GM11168 (cell line): Measurements from ENCODE around the gene CELA3A.
"Not testable (repeated sequence)": the region's sequence is repeated elsewhere in the genome, so short reads cannot be mapped to it uniquely, and the experiment has no call there.

Source experiments
- in situ Hi-C: fragments of 300-500 bp; cut with MboI; formaldehyde crosslinking; loops from one replicate; pipeline ENCODE4 v1.12.0; 2022; ENCODE audit warnings: low sequenced_read_pairs; ENCODE audit not compliant: unreplicated experiment

CELA3A gene

GRCh38 chr1:21980515-21981220 lies 20.8 kb upstream of the CELA3A start:
- in situ Hi-C loops = not testable (repeated sequence)

DNA sequence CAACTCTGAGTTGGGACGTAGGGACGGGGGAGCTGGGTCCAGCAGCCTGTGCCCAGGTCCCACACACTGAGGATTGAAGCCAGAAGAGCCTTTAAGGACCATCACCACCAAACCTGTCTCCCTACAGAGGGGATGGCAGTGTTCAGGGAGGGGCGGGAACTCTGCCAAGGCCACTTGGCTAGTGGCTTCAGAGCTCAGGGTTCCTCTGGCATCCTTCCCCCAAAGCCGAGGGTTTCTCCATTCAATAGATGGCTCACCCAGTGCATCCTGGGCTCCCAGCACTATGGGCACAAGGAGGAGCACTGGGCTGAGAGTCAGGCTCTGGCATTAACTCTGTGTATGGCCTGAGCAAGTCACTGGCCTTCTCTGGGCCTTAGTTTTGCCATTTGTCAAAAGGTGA lies 20.2 kb upstream of the CELA3A start:
- in situ Hi-C loops = not testable (repeated sequence)

DNA sequence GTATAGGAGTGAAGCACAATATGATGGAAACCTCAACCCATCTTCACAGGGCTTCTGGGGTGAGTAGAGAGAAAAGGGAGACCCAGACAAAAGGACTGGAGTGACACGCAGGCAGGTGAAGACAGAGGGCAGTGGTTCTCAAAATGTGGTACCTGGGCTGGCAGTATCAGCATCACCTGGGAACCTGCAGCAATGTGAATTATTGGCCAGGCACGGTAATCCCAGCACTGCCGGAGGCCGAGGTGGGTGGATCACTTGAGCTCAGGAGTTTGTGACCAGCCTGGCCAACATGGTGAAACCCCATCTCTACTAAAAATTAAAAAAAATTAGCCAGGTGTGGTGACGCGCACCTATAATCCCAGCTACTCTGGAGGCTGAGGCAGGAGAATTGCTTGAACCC lies 19.3 kb upstream of the CELA3A start:
- in situ Hi-C loops = not testable (repeated sequence)

DNA sequence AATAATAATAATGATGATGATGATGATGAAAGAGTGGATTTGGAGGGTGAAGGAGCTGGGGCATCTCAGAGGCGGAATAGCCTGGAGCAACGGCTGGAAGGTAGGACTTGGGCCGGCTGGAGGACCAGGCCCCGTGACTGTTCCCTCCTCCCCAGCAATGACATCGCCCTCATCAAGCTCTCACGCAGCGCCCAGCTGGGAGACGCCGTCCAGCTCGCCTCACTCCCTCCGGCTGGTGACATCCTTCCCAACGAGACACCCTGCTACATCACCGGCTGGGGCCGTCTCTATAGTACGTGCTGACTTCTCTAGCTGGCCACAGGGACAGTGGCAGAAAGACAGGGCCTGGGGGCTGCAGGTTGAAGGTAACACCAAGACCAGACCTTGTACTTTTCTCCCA lies 17.9 kb upstream of the CELA3A start:
- in situ Hi-C loops = not testable (repeated sequence)

DNA sequence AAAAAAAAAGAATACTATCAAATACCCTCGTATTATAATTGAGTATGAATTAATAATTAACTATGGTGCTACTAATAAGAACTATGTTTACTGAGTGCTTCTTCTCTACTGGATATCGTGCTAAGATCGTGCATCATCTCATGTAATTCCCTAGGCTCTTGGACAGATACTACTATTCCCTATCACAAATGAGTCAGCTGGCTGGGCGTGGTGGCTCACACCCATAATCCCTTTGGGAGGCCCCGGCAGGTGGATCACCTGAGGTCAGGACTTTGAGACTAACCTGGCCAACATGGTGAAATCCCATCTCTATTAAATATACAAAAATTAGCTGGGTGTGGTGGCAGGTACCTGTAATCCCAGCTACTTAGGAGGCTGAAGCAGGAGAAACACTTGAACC lies 15.6 kb upstream of the CELA3A start:
- in situ Hi-C loops = not testable (repeated sequence)

DNA sequence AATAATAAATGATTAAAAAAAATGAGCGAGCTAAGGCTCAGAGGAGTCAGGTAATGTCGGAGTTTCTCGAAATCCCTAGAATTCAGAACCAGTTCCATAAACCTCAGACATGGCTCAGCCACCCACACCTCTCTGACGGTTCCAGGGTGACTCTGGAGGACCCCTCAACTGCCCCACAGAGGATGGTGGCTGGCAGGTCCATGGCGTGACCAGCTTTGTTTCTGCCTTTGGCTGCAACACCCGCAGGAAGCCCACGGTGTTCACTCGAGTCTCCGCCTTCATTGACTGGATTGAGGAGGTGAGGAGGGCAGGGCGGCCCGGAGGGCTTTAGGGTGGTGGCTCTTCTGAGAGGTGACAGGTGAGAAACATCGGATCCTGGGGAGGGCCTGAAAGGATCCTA lies 15.1 kb upstream of the CELA3A start:
- in situ Hi-C loops = not testable (repeated sequence)

DNA sequence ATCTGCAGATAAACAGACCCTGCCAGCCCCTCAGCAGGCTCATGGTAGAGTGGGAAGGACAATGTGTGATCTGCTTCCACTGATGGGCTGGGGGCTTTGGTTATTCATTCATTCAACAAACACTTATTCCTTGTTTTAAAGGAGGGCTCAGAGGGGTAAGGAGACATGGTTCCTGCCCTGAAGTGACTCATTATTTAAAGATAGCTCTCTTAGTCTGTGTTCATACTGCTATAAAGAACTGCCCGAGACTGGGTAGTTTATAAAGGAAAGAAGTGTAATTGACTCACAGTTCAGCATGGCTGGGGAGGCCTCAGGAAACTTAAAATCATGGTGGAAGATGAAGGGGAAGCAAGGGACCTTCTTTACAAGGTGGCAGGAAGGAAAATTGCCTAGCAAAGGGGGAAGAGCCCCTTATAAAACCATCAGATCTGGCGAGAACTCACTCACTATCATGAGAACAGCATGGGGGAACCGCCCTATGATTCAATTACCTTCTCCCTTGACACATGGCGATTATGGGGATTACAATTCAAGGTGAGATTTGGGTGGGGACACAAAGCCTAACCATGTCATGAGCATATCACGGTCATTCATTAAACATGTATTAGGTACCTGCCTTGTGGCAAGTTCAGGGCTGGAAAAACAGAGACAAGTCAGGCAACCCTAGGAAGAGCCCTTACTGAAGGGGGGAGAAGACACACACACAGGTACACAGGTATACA lies 11.6 kb upstream of the CELA3A start:
- in situ Hi-C loops = not testable (repeated sequence)

GRCh38 chr1:21992186-21992585 lies 9.3 kb upstream of the CELA3A start:
- in situ Hi-C loops = not testable (repeated sequence)

DNA sequence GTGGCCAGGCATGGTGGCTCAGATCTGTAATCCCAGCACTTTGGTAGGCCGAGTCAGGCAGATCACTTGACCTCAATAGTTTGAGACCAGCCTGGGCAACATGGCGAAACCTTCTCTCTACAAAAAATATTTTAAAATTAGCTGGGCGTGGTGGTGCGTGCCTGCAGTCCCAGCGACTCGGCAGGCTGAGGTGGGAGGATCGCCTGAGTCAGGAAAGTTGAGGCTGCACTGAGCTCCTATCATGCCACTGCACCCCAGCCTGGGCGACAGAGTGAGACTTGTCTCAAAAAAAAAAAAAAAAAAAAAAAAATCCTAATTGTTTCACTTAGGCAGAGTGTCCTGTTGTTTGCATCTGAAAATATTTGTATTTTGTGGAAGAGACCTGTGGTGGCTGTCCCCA lies 6.7 kb upstream of the CELA3A start:
- in situ Hi-C loops = not testable (repeated sequence)

DNA sequence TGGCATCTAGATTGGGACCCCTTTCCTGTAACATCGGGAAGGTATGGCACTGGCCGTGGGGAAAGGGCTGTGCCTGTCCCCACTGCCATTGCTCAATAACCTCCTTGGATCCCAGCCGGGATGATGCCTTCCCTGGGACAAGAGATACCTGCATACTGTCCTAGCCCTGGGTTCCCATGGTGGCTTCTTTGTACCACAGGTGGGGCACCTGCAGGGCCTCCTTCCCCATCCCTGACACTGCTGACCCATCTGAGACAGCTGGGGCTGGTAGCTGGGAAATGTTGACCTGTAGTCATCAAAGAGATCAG lies 4.8 kb upstream of the CELA3A start:
- in situ Hi-C loops = not testable (repeated sequence)

DNA sequence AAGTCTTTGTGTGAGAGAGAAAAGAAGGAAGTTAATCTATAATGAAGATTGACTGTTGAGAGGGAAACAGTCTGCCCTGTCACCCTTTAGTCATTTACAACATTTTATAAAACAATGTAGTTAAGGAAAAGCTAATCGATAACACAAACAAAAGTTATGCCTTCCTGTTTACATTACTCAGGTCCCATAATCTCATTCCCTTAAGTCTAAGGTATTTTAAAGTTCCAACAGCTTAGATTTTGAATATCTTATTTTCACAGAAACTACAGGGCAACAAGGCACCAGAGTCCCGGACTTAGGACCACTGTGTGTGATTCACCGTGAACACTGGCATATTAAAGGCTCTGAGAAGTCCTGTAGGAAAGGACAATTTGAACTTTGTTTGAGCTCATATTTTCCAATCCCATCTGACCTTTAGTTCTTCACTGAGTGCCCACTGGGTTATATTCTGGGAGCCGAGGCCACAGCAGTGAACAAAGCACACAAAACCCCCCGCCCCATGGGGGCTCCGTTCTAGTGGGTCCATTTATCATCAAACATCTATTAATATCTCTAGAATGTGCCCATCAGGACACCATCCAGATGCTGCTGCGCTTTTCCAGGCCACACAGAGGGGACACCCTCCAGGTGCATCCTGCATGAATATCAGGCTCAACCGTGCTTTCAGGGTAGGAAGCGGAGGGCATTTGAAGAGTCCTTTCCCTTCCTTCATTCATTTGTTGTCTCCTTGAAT lies 3.4 kb upstream of the CELA3A start:
- in situ Hi-C loops = not testable (repeated sequence)

DNA sequence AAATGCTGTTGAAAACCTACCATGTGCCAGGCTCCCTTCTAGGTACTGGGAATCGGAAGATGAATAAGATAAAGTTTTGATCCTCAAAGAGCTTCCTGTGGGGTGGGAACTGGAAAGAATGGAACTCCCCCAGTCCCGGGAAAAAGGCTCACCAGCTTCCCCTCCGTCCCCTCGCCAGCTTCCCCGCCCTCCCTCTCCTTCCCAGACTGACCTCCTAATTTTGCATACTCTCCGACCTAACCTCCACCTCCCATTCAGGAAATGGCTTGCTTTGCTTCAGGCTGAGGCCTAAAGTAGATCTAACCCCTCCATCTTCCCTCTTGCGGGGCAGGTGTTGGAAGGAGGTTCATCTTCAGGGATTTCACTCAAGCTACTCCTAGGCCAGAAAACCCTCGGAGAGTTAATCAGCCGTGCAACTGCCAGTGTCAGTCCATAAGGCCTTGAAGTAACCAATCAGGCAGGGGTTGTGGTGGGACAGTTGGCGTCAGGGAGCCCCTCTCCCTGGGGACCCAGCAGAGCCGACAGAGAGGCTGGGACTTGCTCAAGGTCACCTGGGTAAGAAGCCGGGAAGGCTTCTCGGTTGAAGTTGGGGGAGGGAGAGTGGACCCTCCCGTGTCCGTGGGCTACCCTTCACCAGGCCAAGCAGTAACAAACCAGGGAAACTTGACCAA lies 2.7 kb upstream of the CELA3A start:
- in situ Hi-C loops = not testable (repeated sequence)

DNA sequence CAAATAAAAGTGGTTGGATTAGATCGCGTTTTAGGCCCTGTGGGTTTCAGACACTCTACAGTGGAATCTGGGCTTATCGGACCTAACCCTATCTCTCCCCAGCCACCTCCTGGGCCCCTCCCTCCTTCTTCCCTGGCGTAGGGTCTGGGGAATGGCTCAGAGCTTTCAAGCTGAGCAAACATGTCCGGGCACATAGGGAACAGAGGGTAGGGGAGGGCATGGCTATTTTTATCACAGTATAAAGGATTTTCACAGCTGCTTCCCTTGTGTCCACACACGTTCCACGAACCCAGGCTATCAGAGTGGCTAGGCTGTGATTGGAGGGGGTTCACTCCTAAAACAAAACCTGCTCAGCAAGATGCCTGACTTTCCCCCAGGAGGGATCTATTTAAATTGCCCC lies 1.8 kb upstream of the CELA3A start:
- in situ Hi-C loops = not testable (repeated sequence)

DNA sequence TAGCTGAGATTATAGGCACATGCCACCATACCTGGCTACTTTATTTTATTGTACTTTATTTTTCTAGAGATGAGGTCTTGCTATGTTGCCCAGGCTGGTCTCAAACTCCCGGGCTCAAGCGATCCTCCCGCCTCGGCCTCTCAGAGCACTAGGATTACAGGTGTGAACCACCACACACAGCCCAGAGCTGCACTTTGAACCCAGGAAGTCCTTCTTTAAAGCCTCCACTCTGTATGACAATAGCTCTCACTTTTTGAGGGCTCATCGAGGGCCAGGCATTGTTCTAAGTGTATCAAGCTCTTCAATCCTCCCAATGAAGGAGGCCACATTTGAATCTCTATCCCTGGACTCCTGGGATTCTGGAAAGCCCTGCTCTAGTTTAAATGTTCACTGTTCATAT lies 1.0 kb downstream of the CELA3A start:
- in situ Hi-C loops = not testable (repeated sequence)

- in situ Hi-C loops = not testable (repeated sequence)
Observed at GRCh38 chr1:22002875-22003274, 1.4 kb downstream of the CELA3A start.

- in situ Hi-C loops = not testable (repeated sequence)
Observed at GRCh38 chr1:22003959-22004358, 2.5 kb downstream of the CELA3A start.

DNA sequence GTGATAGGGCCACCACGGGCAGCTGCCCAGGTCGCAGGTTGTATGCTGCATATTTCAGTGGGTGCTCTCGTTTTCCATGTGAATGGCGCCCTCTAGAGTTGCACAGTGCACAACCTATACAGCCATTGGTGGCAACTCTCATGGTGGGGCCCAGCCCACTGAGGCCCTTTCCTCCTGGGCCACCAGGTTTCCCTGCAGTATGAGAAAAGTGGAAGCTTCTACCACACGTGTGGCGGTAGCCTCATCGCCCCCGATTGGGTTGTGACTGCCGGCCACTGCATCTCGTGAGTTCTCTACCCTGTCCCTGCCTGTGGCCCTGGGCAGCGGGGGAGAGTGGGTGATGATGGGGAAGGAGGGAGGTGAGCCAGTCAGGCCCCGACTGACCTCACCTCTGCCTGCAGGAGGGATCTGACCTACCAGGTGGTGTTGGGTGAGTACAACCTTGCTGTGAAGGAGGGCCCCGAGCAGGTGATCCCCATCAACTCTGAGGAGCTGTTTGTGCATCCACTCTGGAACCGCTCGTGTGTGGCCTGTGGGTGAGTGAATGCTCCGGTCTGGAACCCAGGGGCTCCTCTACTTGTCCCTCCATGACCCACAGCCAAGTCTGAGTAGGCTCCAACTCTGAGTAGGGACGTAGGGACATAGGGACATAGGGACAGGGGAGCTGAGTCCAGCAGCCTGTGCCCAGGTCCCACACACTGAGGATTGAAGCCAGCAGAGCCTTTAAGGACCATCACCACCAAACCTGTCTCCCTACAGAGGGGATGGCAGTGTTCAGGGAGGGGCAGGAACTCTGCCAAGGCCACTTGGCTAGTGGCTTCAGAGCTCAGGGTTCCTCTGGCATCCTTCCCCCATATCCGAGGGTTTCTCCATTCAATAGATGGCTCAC lies 4.0 kb downstream of the CELA3A start:
- in situ Hi-C loops = not testable (repeated sequence)

- in situ Hi-C loops = not testable (repeated sequence)
Observed at GRCh38 chr1:22006736-22007135, 5.3 kb downstream of the CELA3A start.

GRCh38 chr1:22007262-22007661 lies 5.8 kb downstream of the CELA3A start:
- in situ Hi-C loops = not testable (repeated sequence)

GRCh38 chr1:22009566-22009965 lies 8.1 kb downstream of the CELA3A start:
- in situ Hi-C loops = not testable (repeated sequence)
